H1 (cell line): Measurements from ENCODE around the gene SBNO1. TPM values are rescaled to one million over a fixed set of nuclear protein-coding genes. Genes with fewer than 3 reads are reported as not detected.

Experiments
- CEBPB ChIP-seq: IDR thresholded peaks from 2 replicates; pipeline ENCODE4 v1.6.1; 2012; ENCODE audit warnings: low read depth, low read length
- MAX ChIP-seq: IDR thresholded peaks from 2 replicates; pipeline ENCODE4 v1.6.1; 2012; ENCODE audit warnings: inconsistent platforms
- RXRA ChIP-seq: IDR thresholded peaks from 2 replicates; pipeline ENCODE4 v1.6.1; 2011; ENCODE audit warnings: low read depth, mild to moderate bottlenecking, low read length, moderate library complexity; ENCODE audit not compliant: insufficient read depth
- polyA plus RNA-seq, 7 experiments: library from polyadenylated mRNA; depleted of rRNA in 3 of 7; stranded (reverse) in 5 of 7; unstranded in 2 of 7; fragments of >200 nt in 5 of 7; fragments of 200-250 nt in 2 of 7; gene quantifications; 1 replicate in 5 of 7; 2 replicates in 1 of 7; 4 replicates in 1 of 7; pipeline versions ENCODE4 v1.2.1 to v1.2.3, GENCODE V29; 2011 to 2013; ENCODE audit warnings: missing spikeins in 2 of 7, mixed read lengths in 2 of 7
- total RNA-seq: library from RNA; stranded (reverse); fragmentation: NEBNext Ultra II Directional; extraction: Animal tissue kit (Norgen Biotek cat#: 25700); gene quantifications from 2 replicates; pipeline ENCODE4 v1.2.1, GENCODE V29; 2021
- TF ChIP-seq, protein P1 (sequence below), 3 experiments: IDR thresholded peaks; 1 replicate in 2 of 3; 2 replicates in 1 of 3; pipeline versions ENCODE4 v1.5.1 to v1.6.1; 2011; ENCODE audit warnings: low read length in 3 of 3, mild to moderate bottlenecking in 3 of 3, inconsistent platforms in 2 of 3, low read depth in 1 of 3, moderate library complexity in 1 of 3; ENCODE audit not compliant: insufficient read depth in 1 of 3; ENCODE audit errors: control extremely low read depth in 1 of 3

Gene SBNO1
- total and polyA plus RNA-seq, 2 of the 8 experiments (the other 6 are each of a cell fraction or from before 2014, with no cell fraction given): 6.7 to 57.7 TPM

DNA sequence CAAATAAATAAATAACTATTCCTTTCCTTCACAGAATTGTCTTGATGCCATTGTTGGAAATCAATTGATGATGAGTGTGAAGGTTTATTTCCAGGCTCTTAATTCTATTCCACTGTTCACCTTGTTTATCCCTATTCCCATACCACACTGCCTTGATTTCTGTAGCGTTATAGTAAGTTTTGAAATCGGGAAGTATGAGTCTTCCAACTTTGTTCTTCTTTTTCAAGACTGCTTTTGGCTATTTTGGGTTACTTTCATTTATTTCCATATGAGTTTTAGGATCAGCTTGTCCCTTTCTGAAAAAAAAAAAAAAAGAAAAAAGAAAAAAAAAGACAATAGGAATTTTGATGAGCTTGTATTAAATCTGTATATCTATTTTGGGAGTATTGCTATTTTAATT is 83.7 kb downstream of the SBNO1 start (continued):
- TF ChIP-seq MAX (no peak), RXRA (no peak), CEBPB (no peak)
- TF ChIP-seq, protein P1, sequence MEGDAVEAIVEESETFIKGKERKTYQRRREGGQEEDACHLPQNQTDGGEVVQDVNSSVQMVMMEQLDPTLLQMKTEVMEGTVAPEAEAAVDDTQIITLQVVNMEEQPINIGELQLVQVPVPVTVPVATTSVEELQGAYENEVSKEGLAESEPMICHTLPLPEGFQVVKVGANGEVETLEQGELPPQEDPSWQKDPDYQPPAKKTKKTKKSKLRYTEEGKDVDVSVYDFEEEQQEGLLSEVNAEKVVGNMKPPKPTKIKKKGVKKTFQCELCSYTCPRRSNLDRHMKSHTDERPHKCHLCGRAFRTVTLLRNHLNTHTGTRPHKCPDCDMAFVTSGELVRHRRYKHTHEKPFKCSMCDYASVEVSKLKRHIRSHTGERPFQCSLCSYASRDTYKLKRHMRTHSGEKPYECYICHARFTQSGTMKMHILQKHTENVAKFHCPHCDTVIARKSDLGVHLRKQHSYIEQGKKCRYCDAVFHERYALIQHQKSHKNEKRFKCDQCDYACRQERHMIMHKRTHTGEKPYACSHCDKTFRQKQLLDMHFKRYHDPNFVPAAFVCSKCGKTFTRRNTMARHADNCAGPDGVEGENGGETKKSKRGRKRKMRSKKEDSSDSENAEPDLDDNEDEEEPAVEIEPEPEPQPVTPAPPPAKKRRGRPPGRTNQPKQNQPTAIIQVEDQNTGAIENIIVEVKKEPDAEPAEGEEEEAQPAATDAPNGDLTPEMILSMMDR (IDR thresholded peaks at IDR 0.05; ENCODE audit: control extremely low read depth in 1 of 3, insufficient read depth in 1 of 3, low read depth in 1 of 3, low read length in 3 of 3): no peak
